Panc1 (cell line): ENCODE measurements around the gene TRNP1. TPM values are rescaled to one million over a fixed set of nuclear protein-coding genes. Genes with fewer than 3 reads are reported as not detected.

Source experiments
- ATAC-seq: fragments of 200-7000 bp; cut with Tn5 transposase; 2 replicates; pipeline ENCODE4 v1.9.1; 2020; ENCODE audit warnings: mild to moderate bottlenecking, moderate library complexity
- BruUV-seq: library from RNA; stranded (reverse); fragments of 400-500 nt; replicated peaks from 2 replicates; lab custom pipeline; 2021; lab: Mats Ljungman, UMichigan
- CTCF ChIA-PET: fragments of 300-600 bp; sonication (Branson Sonifier 250); formaldehyde crosslinking; loops from one replicate; lab custom pipeline; 2022; ENCODE audit warnings: antibody characterized with exemption; lab: Charles Lee
- POLR2A ChIA-PET: fragments of 300-600 bp; sonication (Branson Sonifier 250); formaldehyde crosslinking; loops from one replicate; lab custom pipeline; 2022; ENCODE audit warnings: antibody characterized with exemption; lab: Charles Lee
- DNase-seq: peaks from one replicate; pipeline ENCODE4 v3.0.0-alpha.2; 2010; ENCODE audit warnings: low read depth, low spot score
- H3K27ac ChIP-seq: 2 replicates; pipeline ENCODE4 v1.5.1; 2011; ENCODE audit warnings: mild to moderate bottlenecking, low read length, inconsistent platforms
- H3K27me3 ChIP-seq: fragments of 200-500 bp; sonication (Bioruptor generic); 2 replicates; pipeline ENCODE4 v1.6.0; 2014; ENCODE audit warnings: low read length, inconsistent platforms; ENCODE audit not compliant: control insufficient read depth, insufficient read depth
- H3K36me3 ChIP-seq: fragments of 200-500 bp; sonication (Bioruptor generic); 2 replicates; pipeline ENCODE4 v1.5.1; 2014; ENCODE audit warnings: inconsistent platforms, mild to moderate bottlenecking, low read length, moderate library complexity; ENCODE audit not compliant: control insufficient read depth, insufficient read depth
- H3K4me1 ChIP-seq: 2 replicates; pipeline ENCODE4 v1.5.1; 2011; ENCODE audit warnings: inconsistent platforms, mild to moderate bottlenecking, low read length, moderate library complexity; ENCODE audit not compliant: control insufficient read depth, insufficient read depth
- H3K4me3 ChIP-seq, 2 experiments: 2 replicates each; pipeline ENCODE4 v1.5.1; 2011 to 2012; ENCODE audit warnings: low read depth in 2 of 2, low read length in 2 of 2, mild to moderate bottlenecking in 2 of 2, inconsistent platforms in 1 of 2, moderate library complexity in 1 of 2
- H3K9me3 ChIP-seq: fragments of 200-500 bp; sonication (Bioruptor generic); 2 replicates; pipeline ENCODE4 v1.5.1; 2014; ENCODE audit warnings: low read depth, mild to moderate bottlenecking, inconsistent platforms, low read length, moderate library complexity; ENCODE audit not compliant: control insufficient read depth, insufficient read depth
- POLR2AphosphoS5 ChIP-seq: IDR thresholded peaks from 2 replicates; pipeline ENCODE4 v1.6.1; 2012; ENCODE audit warnings: mild to moderate bottlenecking, low read depth, low read length, moderate library complexity
- SIN3A ChIP-seq: IDR thresholded peaks from 2 replicates; pipeline ENCODE4 v1.6.1; 2012; ENCODE audit warnings: low read depth, mild to moderate bottlenecking, low read length, moderate library complexity, borderline replicate concordance; ENCODE audit not compliant: insufficient read depth
- TCF7L2 ChIP-seq: IDR thresholded peaks from 2 replicates; pipeline ENCODE4 v1.6.1; 2011; ENCODE audit warnings: mild to moderate bottlenecking, low read depth, low read length, inconsistent platforms
- in situ Hi-C: cut with HindIII; loops from 2 replicates; pipeline ENCODE4 v1.10.0; 2016; ENCODE audit warnings: low sequenced_read_pairs, low pct_unique_long_range_greater_than_20kb
- intact Hi-C: fragments of 100-400 bp; cut with micrococcal nuclease; formaldehyde crosslinking; loops from one replicate; pipeline ENCODE4 v1.10.0; 2022; ENCODE audit not compliant: unreplicated experiment
- total RNA-seq: library from RNA; stranded (reverse); gene quantifications from one replicate; pipeline ENCODE4 v1.2.1, GENCODE V29; 2021; ENCODE audit not compliant: unreplicated experiment
- TF ChIP-seq, protein P1 (sequence below): fragments of 450-650 bp; IDR thresholded peaks from 2 replicates; pipeline ENCODE4 v1.5.1; 2017; ENCODE audit warnings: mild to moderate bottlenecking
- TF ChIP-seq, protein P2 (sequence below), 2 experiments: IDR thresholded peaks; 2 replicates each; pipeline ENCODE4 v1.6.1; 2011 to 2012; ENCODE audit warnings: low read depth in 2 of 2, control low read depth in 1 of 2, low read length in 1 of 2, mild to moderate bottlenecking in 1 of 2, moderate library complexity in 1 of 2; ENCODE audit not compliant: insufficient read depth in 1 of 2

Gene TRNP1
- total RNA-seq, 1 experiment from 2014 or later: 81.2 TPM

DNA sequence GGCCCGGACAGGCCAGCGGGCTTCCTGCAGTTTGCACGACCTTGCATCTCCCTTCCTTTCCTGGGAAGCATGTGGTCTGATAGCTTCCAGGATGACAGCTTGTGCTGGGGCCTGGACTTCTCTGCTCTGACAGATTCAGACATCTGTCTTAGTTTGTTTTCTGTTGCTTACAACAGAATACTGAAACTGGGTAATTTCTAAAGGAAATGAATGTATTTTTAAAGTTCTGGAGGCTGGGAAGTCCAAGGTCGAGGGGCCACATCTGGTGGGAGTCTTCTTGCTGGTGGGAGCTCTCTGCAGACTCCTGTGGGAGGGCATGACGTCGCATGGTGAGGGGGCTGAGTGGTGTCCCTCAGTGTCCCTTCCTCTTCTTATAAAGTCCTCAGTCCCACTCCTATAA lies 54.4 kb downstream of the TRNP1 start:
- POLR2A ChIA-PET: no interaction called here
- Histone ChIP-seq H3K27ac (no peak overlapping the region), H3K36me3 (no peaks in the 10 kb centered on the region), H3K27me3 (no peaks in the 10 kb centered on the region), H3K9me3 (no peaks in the 10 kb centered on the region), H3K4me1 (peaks cover 5% of the 10 kb centered on the region; the same call in 1 of the 2 replicates), H3K4me3 (no peak overlapping the region)
- DNase-seq (no peak), ATAC-seq (no peak)
- BruUV-seq: no TSS peak
- TF ChIP-seq POLR2AphosphoS5 (no peak), SIN3A (no peak), TCF7L2 (no peak)
- TF ChIP-seq, protein P1, sequence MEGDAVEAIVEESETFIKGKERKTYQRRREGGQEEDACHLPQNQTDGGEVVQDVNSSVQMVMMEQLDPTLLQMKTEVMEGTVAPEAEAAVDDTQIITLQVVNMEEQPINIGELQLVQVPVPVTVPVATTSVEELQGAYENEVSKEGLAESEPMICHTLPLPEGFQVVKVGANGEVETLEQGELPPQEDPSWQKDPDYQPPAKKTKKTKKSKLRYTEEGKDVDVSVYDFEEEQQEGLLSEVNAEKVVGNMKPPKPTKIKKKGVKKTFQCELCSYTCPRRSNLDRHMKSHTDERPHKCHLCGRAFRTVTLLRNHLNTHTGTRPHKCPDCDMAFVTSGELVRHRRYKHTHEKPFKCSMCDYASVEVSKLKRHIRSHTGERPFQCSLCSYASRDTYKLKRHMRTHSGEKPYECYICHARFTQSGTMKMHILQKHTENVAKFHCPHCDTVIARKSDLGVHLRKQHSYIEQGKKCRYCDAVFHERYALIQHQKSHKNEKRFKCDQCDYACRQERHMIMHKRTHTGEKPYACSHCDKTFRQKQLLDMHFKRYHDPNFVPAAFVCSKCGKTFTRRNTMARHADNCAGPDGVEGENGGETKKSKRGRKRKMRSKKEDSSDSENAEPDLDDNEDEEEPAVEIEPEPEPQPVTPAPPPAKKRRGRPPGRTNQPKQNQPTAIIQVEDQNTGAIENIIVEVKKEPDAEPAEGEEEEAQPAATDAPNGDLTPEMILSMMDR: no peak
- TF ChIP-seq, protein P2, sequence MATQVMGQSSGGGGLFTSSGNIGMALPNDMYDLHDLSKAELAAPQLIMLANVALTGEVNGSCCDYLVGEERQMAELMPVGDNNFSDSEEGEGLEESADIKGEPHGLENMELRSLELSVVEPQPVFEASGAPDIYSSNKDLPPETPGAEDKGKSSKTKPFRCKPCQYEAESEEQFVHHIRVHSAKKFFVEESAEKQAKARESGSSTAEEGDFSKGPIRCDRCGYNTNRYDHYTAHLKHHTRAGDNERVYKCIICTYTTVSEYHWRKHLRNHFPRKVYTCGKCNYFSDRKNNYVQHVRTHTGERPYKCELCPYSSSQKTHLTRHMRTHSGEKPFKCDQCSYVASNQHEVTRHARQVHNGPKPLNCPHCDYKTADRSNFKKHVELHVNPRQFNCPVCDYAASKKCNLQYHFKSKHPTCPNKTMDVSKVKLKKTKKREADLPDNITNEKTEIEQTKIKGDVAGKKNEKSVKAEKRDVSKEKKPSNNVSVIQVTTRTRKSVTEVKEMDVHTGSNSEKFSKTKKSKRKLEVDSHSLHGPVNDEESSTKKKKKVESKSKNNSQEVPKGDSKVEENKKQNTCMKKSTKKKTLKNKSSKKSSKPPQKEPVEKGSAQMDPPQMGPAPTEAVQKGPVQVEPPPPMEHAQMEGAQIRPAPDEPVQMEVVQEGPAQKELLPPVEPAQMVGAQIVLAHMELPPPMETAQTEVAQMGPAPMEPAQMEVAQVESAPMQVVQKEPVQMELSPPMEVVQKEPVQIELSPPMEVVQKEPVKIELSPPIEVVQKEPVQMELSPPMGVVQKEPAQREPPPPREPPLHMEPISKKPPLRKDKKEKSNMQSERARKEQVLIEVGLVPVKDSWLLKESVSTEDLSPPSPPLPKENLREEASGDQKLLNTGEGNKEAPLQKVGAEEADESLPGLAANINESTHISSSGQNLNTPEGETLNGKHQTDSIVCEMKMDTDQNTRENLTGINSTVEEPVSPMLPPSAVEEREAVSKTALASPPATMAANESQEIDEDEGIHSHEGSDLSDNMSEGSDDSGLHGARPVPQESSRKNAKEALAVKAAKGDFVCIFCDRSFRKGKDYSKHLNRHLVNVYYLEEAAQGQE (IDR thresholded peaks at IDR 0.05; ENCODE audit: insufficient read depth in 1 of 2, low read depth in 2 of 2, low read length in 1 of 2): no peak
- in situ Hi-C loops (no loop called here), intact Hi-C loops (loop anchor here (10.0 kb wide), 1 partner anchor 237 kb away; no protein-coding TSS in a partner anchor)
- CTCF ChIA-PET: interaction anchor here (6.8 kb wide), 1 partner anchor 51 kb away, joined by 151 read pairs; no protein-coding TSS in a partner anchor

DNA sequence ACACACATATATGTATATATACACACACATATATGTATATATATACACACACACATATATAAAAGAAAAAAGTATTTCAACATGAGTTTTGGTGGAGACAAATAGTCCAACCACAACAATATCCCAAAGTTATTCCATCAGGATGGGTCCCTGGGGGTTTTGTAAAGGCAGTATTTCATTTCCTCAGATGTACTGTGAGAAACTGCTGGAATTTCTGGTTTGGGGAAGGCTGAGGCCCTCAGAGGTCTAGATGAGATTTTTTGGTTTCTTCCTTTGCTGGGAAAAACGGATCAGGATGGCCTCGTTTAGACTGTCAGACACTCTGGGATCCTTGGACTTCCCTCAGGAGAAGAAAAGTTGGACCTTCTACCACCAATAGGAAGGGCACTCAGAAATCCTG lies 55.6 kb downstream of the TRNP1 start:
- no peak for ATAC-seq
- TF ChIP-seq, protein P1: no peak
- TF ChIP-seq SIN3A (no peak), POLR2AphosphoS5 (no peak), TCF7L2 (no peak)
- TF ChIP-seq, protein P2 (IDR thresholded peaks at IDR 0.05; ENCODE audit: insufficient read depth in 1 of 2, low read depth in 2 of 2, low read length in 1 of 2): no peak
- Histone ChIP-seq H3K9me3 (no peaks in the 10 kb centered on the region), H3K27me3 (no peaks in the 10 kb centered on the region), H3K27ac (no peak overlapping the region), H3K36me3 (no peaks in the 10 kb centered on the region), H3K4me1 (peaks cover 5% of the 10 kb centered on the region; the same call in 1 of the 2 replicates), H3K4me3 (no peak overlapping the region)
- BruUV-seq: no TSS peak
- no peak for DNase-seq
- ChIA-PET CTCF (no interaction called here), POLR2A (no interaction called here)
- intact Hi-C loops (loop anchor here (10.0 kb wide), 1 partner anchor 236 kb away; no protein-coding TSS in a partner anchor), in situ Hi-C loops (no loop called here)
